Astrocyte of the cerebellum (primary cell): ENCODE measurements around the gene ADAT3.
A peak's percentile ranks its signal among the peaks of the same experiment; 100 is the strongest.

Experiments used
- DNase-seq: peaks from one replicate; pipeline ENCODE4 v3.0.0-alpha.2; 2011; ENCODE audit warnings: low read depth
- H3K4me3 ChIP-seq: 2 replicates; pipeline ENCODE4 v1.5.1; 2011; ENCODE audit warnings: mild to moderate bottlenecking, low read depth, low read length, moderate library complexity
- in situ Hi-C: cut with HindIII; loops from 2 replicates; pipeline ENCODE4 v1.10.0; 2017; ENCODE audit warnings: low sequenced_read_pairs
- TF ChIP-seq, protein P1 (sequence below): IDR thresholded peaks from 2 replicates; pipeline ENCODE4 v1.5.1; 2012; ENCODE audit warnings: low read length, low read depth, moderate library complexity, mild to moderate bottlenecking; ENCODE audit errors: missing control alignments

Gene ADAT3

GRCh38 chr19:1901940-1902404, 3.2 kb upstream of the ADAT3 start:
- no peak for DNase-seq
- no peak overlapping the region for H3K4me3 ChIP-seq
- in situ Hi-C loops = no loop called here
- TF ChIP-seq, protein P1, sequence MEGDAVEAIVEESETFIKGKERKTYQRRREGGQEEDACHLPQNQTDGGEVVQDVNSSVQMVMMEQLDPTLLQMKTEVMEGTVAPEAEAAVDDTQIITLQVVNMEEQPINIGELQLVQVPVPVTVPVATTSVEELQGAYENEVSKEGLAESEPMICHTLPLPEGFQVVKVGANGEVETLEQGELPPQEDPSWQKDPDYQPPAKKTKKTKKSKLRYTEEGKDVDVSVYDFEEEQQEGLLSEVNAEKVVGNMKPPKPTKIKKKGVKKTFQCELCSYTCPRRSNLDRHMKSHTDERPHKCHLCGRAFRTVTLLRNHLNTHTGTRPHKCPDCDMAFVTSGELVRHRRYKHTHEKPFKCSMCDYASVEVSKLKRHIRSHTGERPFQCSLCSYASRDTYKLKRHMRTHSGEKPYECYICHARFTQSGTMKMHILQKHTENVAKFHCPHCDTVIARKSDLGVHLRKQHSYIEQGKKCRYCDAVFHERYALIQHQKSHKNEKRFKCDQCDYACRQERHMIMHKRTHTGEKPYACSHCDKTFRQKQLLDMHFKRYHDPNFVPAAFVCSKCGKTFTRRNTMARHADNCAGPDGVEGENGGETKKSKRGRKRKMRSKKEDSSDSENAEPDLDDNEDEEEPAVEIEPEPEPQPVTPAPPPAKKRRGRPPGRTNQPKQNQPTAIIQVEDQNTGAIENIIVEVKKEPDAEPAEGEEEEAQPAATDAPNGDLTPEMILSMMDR = no peak

DNA sequence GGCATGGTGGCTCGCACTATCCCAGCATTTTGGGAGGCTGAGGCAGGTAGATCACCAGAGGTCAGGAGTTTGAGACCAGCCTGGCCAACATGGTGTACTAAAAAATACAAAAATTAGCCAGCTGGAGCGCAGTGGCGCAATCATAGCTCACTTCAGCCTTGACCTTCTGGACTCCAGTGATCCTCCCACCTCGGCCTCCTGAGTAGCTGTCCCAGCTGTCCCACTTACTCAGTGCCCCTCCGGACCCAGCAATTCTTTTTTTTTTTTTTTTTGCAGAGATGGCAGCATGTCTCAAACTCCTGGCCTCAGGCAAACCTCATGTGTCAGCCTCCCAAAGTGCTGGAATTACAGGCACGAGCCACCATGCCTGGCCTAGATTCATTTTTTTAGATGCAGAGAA, 2.3 kb upstream of the ADAT3 start:
- in situ Hi-C loops = no loop called here
- DNase-seq = no peak
- TF ChIP-seq, protein P1 = no peak
- no peak overlapping the region for H3K4me3 ChIP-seq

GRCh38 chr19:1904860-1905109, 414 bp upstream of the ADAT3 start:
- in situ Hi-C loops = no loop called here
- TF ChIP-seq, protein P1 = no peak
- peak overlapping the region; percentile 10 for H3K4me3 ChIP-seq
- DNase-seq = no peak

DNA sequence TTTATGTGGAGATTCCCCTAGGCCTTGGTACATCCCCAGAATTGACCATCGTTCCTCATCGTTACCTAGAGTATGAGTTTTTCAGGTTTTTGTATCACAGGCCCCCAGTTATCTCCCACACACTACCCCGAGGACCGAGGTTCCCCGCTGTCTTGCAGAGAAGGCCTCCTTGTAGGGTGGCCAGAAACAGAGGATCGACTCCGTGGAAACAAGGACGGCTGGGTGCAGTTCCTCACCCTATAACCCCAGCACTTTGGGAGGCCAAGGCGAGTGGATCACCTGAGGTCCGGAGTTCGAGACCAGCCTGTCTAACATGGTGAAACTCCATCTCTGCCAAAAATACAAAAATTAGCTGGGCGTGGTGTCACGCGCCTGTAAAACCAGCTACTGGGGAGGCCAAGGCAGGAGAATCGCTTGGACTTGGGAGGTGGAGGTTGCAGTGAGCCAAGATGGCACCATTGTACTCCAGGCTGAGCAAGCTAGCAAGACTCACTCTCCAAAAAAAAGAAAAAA, 720 bp downstream of the ADAT3 start:
- in situ Hi-C loops = no loop called here
- DNase-seq = no peak
- peak overlapping the region; percentile 61 for H3K4me3 ChIP-seq
- TF ChIP-seq, protein P1 = no peak

- in situ Hi-C loops = no loop called here
- DNase-seq = no peak
- TF ChIP-seq, protein P1 = no peak
These were observed 1.9 kb downstream of the ADAT3 start for GRCh38 chr19:1906985-1907562.

DNA sequence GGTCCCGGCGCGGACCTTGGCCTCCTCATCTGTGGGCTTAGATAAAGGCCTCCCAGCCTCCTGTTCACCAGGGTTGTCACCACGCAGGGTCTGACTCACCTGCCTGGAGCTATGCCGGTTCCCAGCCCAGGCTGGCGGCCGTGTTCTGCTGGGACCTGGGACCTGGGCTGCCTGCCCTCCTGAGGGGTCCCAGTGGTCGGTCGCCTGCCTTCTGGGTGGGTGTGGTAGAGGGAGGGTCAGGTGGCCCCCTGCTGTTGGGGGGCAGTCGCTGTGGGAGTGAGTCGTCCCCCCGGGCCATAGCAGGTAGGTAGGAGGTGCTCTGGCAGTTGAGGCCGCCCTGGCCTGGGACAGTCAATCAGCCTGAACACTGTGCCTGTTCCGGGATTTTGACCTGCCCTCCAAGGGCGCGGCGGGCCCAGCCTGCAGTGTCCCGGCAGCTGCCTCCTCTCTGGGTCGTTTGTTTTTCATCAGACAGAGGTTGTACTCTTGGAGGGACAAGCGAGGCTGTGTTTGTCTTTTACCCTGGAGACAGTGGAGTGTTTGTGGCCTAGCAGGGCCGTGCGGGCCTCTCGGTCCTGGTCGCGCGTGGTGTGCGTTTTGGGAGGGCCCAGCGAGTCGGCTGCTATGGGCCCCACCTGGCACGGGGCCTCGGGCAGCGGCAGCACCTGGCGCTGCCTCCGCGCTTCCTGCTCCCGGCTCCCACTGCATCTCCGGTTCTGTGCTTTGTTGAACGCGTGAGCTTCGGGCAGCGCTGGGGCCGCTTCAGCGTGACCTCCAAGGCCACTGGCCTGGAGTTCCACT, 2.6 kb downstream of the ADAT3 start:
- no peak overlapping the region for H3K4me3 ChIP-seq
- in situ Hi-C loops = no loop called here
- no peak for DNase-seq
- TF ChIP-seq, protein P1 = no peak

More at GRCh38 chr19:1906985-1907562, 1.9 kb downstream of the ADAT3 start:
- no peak overlapping the region for H3K4me3 ChIP-seq
